Endothelial cell of umbilical vein (primary cell): Measurements from ENCODE around the gene SUPT20HL1. TPM values are rescaled to one million over a fixed set of nuclear protein-coding genes. Genes with fewer than 3 reads are reported as not detected.
"Not testable (repeated sequence)": the region's sequence is repeated elsewhere in the genome, so short reads cannot be mapped to it uniquely, and the experiment has no call there.

Source experiments
- BruUV-seq: library from RNA; stranded (reverse); fragments of 400-500 nt; replicated peaks from 2 replicates; lab custom pipeline; 2021; lab: Mats Ljungman, UMichigan
- CTCF ChIA-PET: fragments of 300-600, 350-600 bp; sonication (Branson Sonifier 250); formaldehyde crosslinking; loops from one replicate; lab custom pipeline; 2021; ENCODE audit warnings: antibody characterized with exemption, inconsistent platforms; lab: Charles Lee
- POLR2A ChIA-PET: fragments of 300-600, 350-600 bp; sonication (Branson Sonifier 250); formaldehyde crosslinking; loops from one replicate; lab custom pipeline; 2021; ENCODE audit warnings: antibody characterized with exemption, inconsistent platforms; lab: Charles Lee
- DNase-seq: peaks from one replicate; pipeline ENCODE4 v3.0.0-alpha.2; 2011; ENCODE audit warnings: low read depth, low spot score
- FAIRE-seq: peaks from 2 replicates; lab custom pipeline; 2011; peaks lifted over from hg19 to GRCh38; lab: Jason Lieb, UNC
- H2AFZ ChIP-seq: 2 replicates; pipeline ENCODE4 v1.6.0; 2012; ENCODE audit warnings: low read depth, low read length, control low read depth, inconsistent platforms
- H3K27ac ChIP-seq: 2 replicates; pipeline ENCODE4 v1.5.1; 2011; ENCODE audit warnings: low read depth, mild to moderate bottlenecking, control low read depth, low read length, moderate library complexity; ENCODE audit not compliant: insufficient read depth
- H3K27me3 ChIP-seq, 2 experiments: 2 replicates each; pipeline versions ENCODE4 v1.6.0 to v1.6.1; 2011; ENCODE audit warnings: low read length in 2 of 2, mixed read lengths in 1 of 2; ENCODE audit not compliant: control insufficient read depth in 2 of 2, insufficient read depth in 2 of 2
- H3K36me3 ChIP-seq, 2 experiments: 2 replicates in 1 of 2; 3 replicates in 1 of 2; pipeline ENCODE4 v1.5.1; 2011; ENCODE audit warnings: low read length in 2 of 2, mild to moderate bottlenecking in 1 of 2, moderate library complexity in 1 of 2; ENCODE audit not compliant: control insufficient read depth in 2 of 2, insufficient read depth in 2 of 2; ENCODE audit errors: extremely low read depth in 1 of 2
- H3K4me1 ChIP-seq: 3 replicates; pipeline ENCODE4 v1.5.1; 2011; ENCODE audit warnings: mild to moderate bottlenecking, low read length; ENCODE audit not compliant: control insufficient read depth, insufficient read depth; ENCODE audit errors: extremely low read depth
- H3K4me2 ChIP-seq: 2 replicates; pipeline ENCODE4 v1.6.1; 2011; ENCODE audit warnings: low read length, control low read depth, mixed read lengths; ENCODE audit not compliant: insufficient read depth
- H3K4me3 ChIP-seq, 3 experiments: fragments of 200-600 bp in 1 of 3; sonication (generic), shearing (Covaris generic) in 1 of 3; replicated peaks in 1 of 3; 2 replicates each; pipeline ENCODE4 v1.5.1; 2011 to 2016; ENCODE audit warnings: control low read depth in 3 of 3, low read length in 3 of 3, mild to moderate bottlenecking in 2 of 3, inconsistent platforms in 1 of 3, low read depth in 1 of 3, moderate library complexity in 1 of 3; ENCODE audit not compliant: insufficient read depth in 1 of 3
- H3K79me2 ChIP-seq: 2 replicates; pipeline ENCODE4 v1.6.0; 2012; ENCODE audit warnings: low read length, inconsistent platforms; ENCODE audit not compliant: control insufficient read depth, insufficient read depth
- H3K9ac ChIP-seq: replicated peaks from 2 replicates; pipeline ENCODE3; 2011; ENCODE audit warnings: low read length, control low read depth; ENCODE audit not compliant: insufficient read depth; ENCODE audit errors: extremely low read depth
- H3K9me1 ChIP-seq: replicated peaks from 3 replicates; pipeline ENCODE4 v1.6.0; 2011; ENCODE audit warnings: mild to moderate bottlenecking, low read length; ENCODE audit not compliant: control insufficient read depth, insufficient read depth; ENCODE audit errors: extremely low read depth
- H3K9me3 ChIP-seq: replicated peaks from 2 replicates; pipeline ENCODE4 v1.5.1; 2012; ENCODE audit warnings: low read length, inconsistent platforms; ENCODE audit not compliant: control insufficient read depth, insufficient read depth
- H4K20me1 ChIP-seq: replicated peaks from 2 replicates; pipeline ENCODE3; 2011; ENCODE audit warnings: mild to moderate bottlenecking, low read length; ENCODE audit not compliant: control insufficient read depth, insufficient read depth; ENCODE audit errors: extremely low read depth
- EZH2 ChIP-seq: IDR thresholded peaks from 2 replicates; pipeline ENCODE4 v1.6.1; 2012; ENCODE audit warnings: borderline replicate concordance, low read depth, mild to moderate bottlenecking, moderate library complexity, low read length, inconsistent platforms; ENCODE audit not compliant: severe bottlenecking
- GATA2 ChIP-seq: IDR thresholded peaks from 2 replicates; pipeline ENCODE4 v1.7.0; 2011; ENCODE audit warnings: low read depth, mild to moderate bottlenecking, moderate library complexity, mixed read lengths, low read length; ENCODE audit not compliant: insufficient read length, insufficient read depth
- JUN ChIP-seq: IDR thresholded peaks from 2 replicates; pipeline ENCODE4 v1.6.1; 2011; ENCODE audit warnings: borderline replicate concordance, low read depth; ENCODE audit not compliant: insufficient read length, insufficient read depth
- MYC ChIP-seq: IDR thresholded peaks from one replicate; pipeline ENCODE4 v1.6.1; 2011; ENCODE audit warnings: mild to moderate bottlenecking, low read depth, low read length
- POLR2AphosphoS5 ChIP-seq: IDR thresholded peaks from 2 replicates; pipeline ENCODE4 v1.6.1; 2012; ENCODE audit warnings: low read depth, mild to moderate bottlenecking, control low read depth, low read length, moderate library complexity; ENCODE audit not compliant: insufficient read depth
- dilution Hi-C: fragments of 300-500 bp; cut with MboI; formaldehyde crosslinking; loops from one replicate; pipeline ENCODE4 v1.15.0; 2019; ENCODE audit warnings: low sequenced_read_pairs; ENCODE audit not compliant: extremely low pct_ligation_motif_present
- intact Hi-C: fragments of 100-400 bp; cut with micrococcal nuclease; formaldehyde crosslinking; loops from one replicate; pipeline ENCODE4 v1.10.0; 2022
- polyA plus RNA-seq, 4 experiments: library from polyadenylated mRNA; depleted of rRNA in 3 of 4; stranded (reverse) in 3 of 4; unstranded in 1 of 4; fragments of >200 nt; gene quantifications; 2 replicates each; pipeline versions ENCODE4 v1.2.1 to v1.2.3, GENCODE V29; 2011 to 2012; ENCODE audit warnings: missing spikeins in 1 of 4
- total RNA-seq: library from RNA; stranded (reverse); gene quantifications from 2 replicates; pipeline ENCODE4 v1.2.3, GENCODE V29; 2021

Gene SUPT20HL1
- total and polyA plus RNA-seq, 2 donors (not counting 3 experiments of a cell fraction or from before 2014, with no cell fraction given), result not detected

- DNase-seq, POLR2A ChIA-PET, intact Hi-C loops, H2AFZ ChIP-seq, H3K4me2 ChIP-seq, H3K9me1 ChIP-seq, H3K27me3 ChIP-seq, H4K20me1 ChIP-seq, H3K9ac ChIP-seq, H3K4me3 ChIP-seq, H3K9me3 ChIP-seq, H3K36me3 ChIP-seq, H3K4me1 ChIP-seq, H3K79me2 ChIP-seq, BruUV-seq, H3K27ac ChIP-seq, dilution Hi-C loops: not testable (repeated sequence)
- peak; percentile 82 for FAIRE-seq
- CTCF ChIA-PET, result interaction anchor here (1.5 kb wide), 1 partner anchor 69 kb away, joined by 3 read pairs; no protein-coding TSS in a partner anchor
Observed at GRCh38 chrX:24363432-24364181, 3.2 kb downstream of the SUPT20HL1 start.

GRCh38 chrX:24364326-24364725 lies 3.9 kb downstream of the SUPT20HL1 start:
- no peaks in the 10 kb centered on the region for H3K79me2 ChIP-seq
- FAIRE-seq, result no peak
- no peak overlapping the region for H3K4me2 ChIP-seq
- DNase-seq, result no peak
- ChIA-PET POLR2A (no interaction called here), CTCF (interaction anchor here (1.5 kb wide), 1 partner anchor 70 kb away, joined by 3 read pairs; no protein-coding TSS in a partner anchor)
- TF ChIP-seq EZH2, result no peak
- TF ChIP-seq JUN, result no peak
- TF ChIP-seq POLR2AphosphoS5, result no peak
- no peak for TF ChIP-seq MYC
- no peak for TF ChIP-seq GATA2
- H3K9me3 ChIP-seq, result no peaks in the 10 kb centered on the region
- no peak overlapping the region for H3K27ac ChIP-seq
- H3K9ac ChIP-seq, result no peak overlapping the region
- no peak overlapping the region for H2AFZ ChIP-seq
- no peaks in the 10 kb centered on the region for H3K36me3 ChIP-seq
- no peaks in the 10 kb centered on the region for H3K4me1 ChIP-seq
- no peaks in the 10 kb centered on the region for H4K20me1 ChIP-seq
- dilution Hi-C loops (no loop called here), intact Hi-C loops (no loop called here)
- no peak overlapping the region for H3K4me3 ChIP-seq
- BruUV-seq, result no TSS peak
- no peaks in the 10 kb centered on the region for H3K9me1 ChIP-seq
- H3K27me3 ChIP-seq, result no peaks in the 10 kb centered on the region
